ENCODE results near the gene STXBP5. TPM values are rescaled to one million over a fixed set of nuclear protein-coding genes. Genes with fewer than 3 reads are reported as not detected.
"Not testable (repeated sequence)": the region's sequence is repeated elsewhere in the genome, so short reads cannot be mapped to it uniquely, and the experiment has no call there.

STXBP5 gene
- total RNA-seq, 1 experiment from 2014 or later, result 11.6 TPM

DNA sequence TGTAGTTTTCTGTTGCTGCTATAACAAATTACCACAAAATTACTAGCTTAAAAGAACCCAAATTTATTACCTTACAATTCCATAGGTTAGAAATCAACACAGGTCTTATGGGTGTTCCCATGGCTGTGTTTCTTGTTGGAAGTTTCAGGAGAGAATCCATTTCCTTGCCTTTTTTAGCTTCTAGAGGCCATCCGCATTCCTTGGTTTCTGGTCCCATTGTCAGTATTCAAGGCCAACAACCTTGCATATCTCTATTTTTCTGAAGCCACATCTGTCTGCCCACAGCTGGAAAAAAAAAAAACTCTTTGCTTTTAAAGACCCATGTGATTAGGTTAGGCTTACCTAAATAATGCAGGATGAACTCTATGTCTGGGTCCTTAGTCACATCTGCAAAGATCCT is 174.6 kb downstream of the STXBP5 start:
- Histone ChIP-seq H3K9me3 (ENCODE audit: control insufficient read depth, low read depth, low read length) (no peaks in the 10 kb centered on the region), H3K27me3 (ENCODE audit: insufficient read depth, low read length) (no peaks in the 10 kb centered on the region), H3K27ac (ENCODE audit: insufficient read length, low read depth, low read length) (no peak overlapping the region), H3K56ac (ENCODE audit: insufficient read length, low read depth, low read length) (no peak overlapping the region), H3K79me2 (ENCODE audit: insufficient read depth, low read length) (no peaks in the 10 kb centered on the region), H2AFZ (ENCODE audit: low read length) (no peak overlapping the region), H4K20me1 (ENCODE audit: control insufficient read depth, insufficient read depth, insufficient read length) (no peaks in the 10 kb centered on the region), H3K4me1 (ENCODE audit: insufficient read depth, low read length) (no peaks in the 10 kb centered on the region), H2BK12ac (ENCODE audit: insufficient read length, low read depth, low read length) (no peak overlapping the region), H4K8ac (replicated peaks; ENCODE audit: insufficient read length, low read depth, low read length) (no peak overlapping the region), H3K9ac (ENCODE audit: extremely low read depth, insufficient read length, low read length) (no peak overlapping the region), H2BK120ac (ENCODE audit: low read depth, low read length, poor library complexity, severe bottlenecking) (no peak overlapping the region), H3K23me2 (ENCODE audit: insufficient read length, low read depth, low read length, poor library complexity, severe bottlenecking) (no peaks in the 10 kb centered on the region), H3K23ac (ENCODE audit: insufficient read length, low read depth, low read length) (no peak overlapping the region), H4K91ac (ENCODE audit: insufficient read length, low read depth, low read length) (no peak overlapping the region), H2BK15ac (ENCODE audit: low read depth, low read length) (no peak overlapping the region), H2BK5ac (ENCODE audit: insufficient read length, low read length) (no peak overlapping the region), H4K5ac (ENCODE audit: insufficient read length, low read depth, low read length) (no peak overlapping the region), H3K18ac (ENCODE audit: insufficient read length, low read depth, low read length) (no peak overlapping the region), H3K4ac (ENCODE audit: low read depth, low read length) (no peak overlapping the region), H3K79me1 (ENCODE audit: insufficient read depth, low read depth, low read length, poor library complexity, severe bottlenecking) (no peaks in the 10 kb centered on the region), H3K14ac (ENCODE audit: insufficient read depth, low read length) (no peak overlapping the region), H3T11ph (ENCODE audit: low read length) (no peak overlapping the region), H2AK5ac (ENCODE audit: insufficient read length, low read length) (no peak overlapping the region), H2BK20ac (ENCODE audit: low read depth, low read length, poor library complexity, severe bottlenecking) (no peak overlapping the region), H3K4me2 (ENCODE audit: insufficient read depth, insufficient read length, low read length) (no peak overlapping the region)
- Mint-ChIP-seq H3K36me3 (ENCODE audit: insufficient read depth in 1 of 3, low read depth in 3 of 3) (peaks cover 21 to 29% (median 26%) of the 10 kb centered on the region in 3 experiments), H3K27me3 (ENCODE audit: low read depth) (no peaks in the 10 kb centered on the region), H3K4me3 (no peak overlapping the region), H3K9me3 (peaks cover 12 to 20% of the 10 kb centered on the region in 2 experiments), H3K4me1 (peaks cover 5 to 10% of the 10 kb centered on the region in 2 experiments; a peak in 3 of 4 replicates), H3K27ac (peak overlapping the region in 1 of 3 experiments; percentile 61; a peak in 1 of 7 replicates)
- no peak for TF ChIP-seq CTCF (conservative IDR thresholded peaks at IDR 0.05)
- no CpG with 5 or more reads among the region's 1 CpG for WGBS (ENCODE audit: extremely low coverage, insufficient read length, low lambda C conversion rate)
- no peak for DNase-seq

DNA sequence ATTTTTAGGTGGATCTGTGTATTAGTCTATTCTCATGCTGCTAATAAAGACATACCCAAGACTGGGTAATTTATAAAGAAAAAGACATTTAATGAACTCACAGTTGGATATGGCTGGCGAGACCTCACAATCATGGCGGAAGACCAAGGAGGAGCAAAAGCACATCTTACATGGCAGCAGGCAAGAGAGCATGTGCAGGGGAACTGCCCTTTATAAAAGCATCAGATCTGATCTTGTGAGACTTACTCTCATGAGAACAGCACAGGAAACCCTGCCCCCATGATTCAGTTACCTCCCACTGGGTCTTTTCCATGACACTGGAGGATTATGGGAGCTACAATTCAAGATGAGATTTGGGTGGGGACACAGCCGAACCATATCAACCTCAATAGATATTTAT is 176.6 kb downstream of the STXBP5 start:
- H3K23me2 ChIP-seq (ENCODE audit: insufficient read length, low read depth, low read length, poor library complexity, severe bottlenecking); H3K79me2 ChIP-seq (ENCODE audit: insufficient read depth, low read length); H4K8ac ChIP-seq (replicated peaks; ENCODE audit: insufficient read length, low read depth, low read length); H3K4me1 ChIP-seq (ENCODE audit: insufficient read depth, low read length); H3K9me3 ChIP-seq (ENCODE audit: control insufficient read depth, low read depth, low read length); H3K27me3 Mint-ChIP-seq (ENCODE audit: low read depth); H3K14ac ChIP-seq (ENCODE audit: insufficient read depth, low read length); H3K4ac ChIP-seq (ENCODE audit: low read depth, low read length); H3K4me3 Mint-ChIP-seq; DNase-seq; H2BK5ac ChIP-seq (ENCODE audit: insufficient read length, low read length); H4K20me1 ChIP-seq (ENCODE audit: control insufficient read depth, insufficient read depth, insufficient read length); H2BK20ac ChIP-seq (ENCODE audit: low read depth, low read length, poor library complexity, severe bottlenecking); H2AK5ac ChIP-seq (ENCODE audit: insufficient read length, low read length); H3K27me3 ChIP-seq (ENCODE audit: insufficient read depth, low read length); H4K5ac ChIP-seq (ENCODE audit: insufficient read length, low read depth, low read length); H2BK120ac ChIP-seq (ENCODE audit: low read depth, low read length, poor library complexity, severe bottlenecking); H3K18ac ChIP-seq (ENCODE audit: insufficient read length, low read depth, low read length); H3K27ac Mint-ChIP-seq; H3K27ac ChIP-seq (ENCODE audit: insufficient read length, low read depth, low read length); H3K56ac ChIP-seq (ENCODE audit: insufficient read length, low read depth, low read length); H2BK12ac ChIP-seq (ENCODE audit: insufficient read length, low read depth, low read length); H3K9ac ChIP-seq (ENCODE audit: extremely low read depth, insufficient read length, low read length); H3K4me2 ChIP-seq (ENCODE audit: insufficient read depth, insufficient read length, low read length); H2AFZ ChIP-seq (ENCODE audit: low read length); H4K91ac ChIP-seq (ENCODE audit: insufficient read length, low read depth, low read length); H3T11ph ChIP-seq (ENCODE audit: low read length); H2BK15ac ChIP-seq (ENCODE audit: low read depth, low read length); H3K23ac ChIP-seq (ENCODE audit: insufficient read length, low read depth, low read length); H3K79me1 ChIP-seq (ENCODE audit: insufficient read depth, low read depth, low read length, poor library complexity, severe bottlenecking): not testable (repeated sequence)
- peaks cover 21 to 29% (median 26%) of the 10 kb centered on the region in 3 experiments for H3K36me3 Mint-ChIP-seq (ENCODE audit: insufficient read depth in 1 of 3, low read depth in 3 of 3)
- peaks cover 12 to 20% of the 10 kb centered on the region in 2 experiments for H3K9me3 Mint-ChIP-seq
- WGBS (ENCODE audit: extremely low coverage, insufficient read length, low lambda C conversion rate), result no CpG with 5 or more reads among the region's 3 CpGs
- peaks cover 5 to 10% of the 10 kb centered on the region in 2 experiments; a peak in 3 of 4 replicates for H3K4me1 Mint-ChIP-seq

Measured in H9 (cell line).